HG03095 (cell line): Measurements from ENCODE around the gene DGKD.

ENCODE experiments used
- ATAC-seq: cut with Tn5 transposase; IDR thresholded peaks from one replicate; pipeline ENCODE4 v1.9.1; 2021; ENCODE audit warnings: moderate library complexity; ENCODE audit not compliant: unreplicated experiment

The DGKD gene

GRCh38 chr2:233441161-233442027 lies 87.1 kb downstream of the DGKD start:
- no peak for ATAC-seq

GRCh38 chr2:233442028-233442310 lies 87.7 kb downstream of the DGKD start:
- ATAC-seq: no peak

DNA sequence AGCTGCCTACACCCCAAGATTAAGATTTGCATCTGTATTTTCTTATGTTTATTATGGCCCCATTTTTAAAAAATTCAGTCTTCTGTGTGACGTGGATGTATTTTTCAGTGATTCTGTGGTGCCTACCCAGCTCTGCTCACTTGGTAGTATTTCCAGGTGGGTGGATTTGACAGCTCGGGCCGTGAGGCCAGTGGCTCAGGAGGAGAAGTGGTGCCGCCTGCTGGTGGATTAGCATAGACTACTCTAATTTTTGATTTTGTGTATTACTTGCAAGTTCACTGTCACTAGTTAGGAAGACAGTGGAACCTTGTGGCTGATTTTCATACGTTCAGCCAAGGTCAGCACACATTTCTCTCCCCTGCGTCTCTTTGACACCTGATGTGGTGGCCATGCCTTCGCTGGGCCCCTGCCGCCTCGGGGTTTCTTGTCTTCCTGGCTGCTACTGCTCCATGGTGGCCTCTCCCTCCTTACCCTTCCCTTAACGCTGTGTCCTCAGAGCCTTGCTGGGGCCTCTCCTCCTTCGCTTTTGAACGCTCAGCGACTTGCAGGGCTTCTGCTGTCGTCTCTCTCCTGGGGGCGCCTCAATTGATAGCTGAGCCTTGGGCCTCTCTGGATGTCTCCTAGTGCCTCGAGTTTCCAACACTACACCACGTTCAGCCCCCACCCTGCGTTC lies 89.4 kb downstream of the DGKD start:
- no peak for ATAC-seq

- ATAC-seq: no peak
Measured at GRCh38 chr2:233444501-233444900, 90.2 kb downstream of the DGKD start.

GRCh38 chr2:233445152-233445830 lies 91.0 kb downstream of the DGKD start:
- ATAC-seq: no peak

- no peak for ATAC-seq
Measured at GRCh38 chr2:233446121-233446520, 91.8 kb downstream of the DGKD start.

- no peak for ATAC-seq
Measured at GRCh38 chr2:233446606-233447305, 92.5 kb downstream of the DGKD start.

DNA sequence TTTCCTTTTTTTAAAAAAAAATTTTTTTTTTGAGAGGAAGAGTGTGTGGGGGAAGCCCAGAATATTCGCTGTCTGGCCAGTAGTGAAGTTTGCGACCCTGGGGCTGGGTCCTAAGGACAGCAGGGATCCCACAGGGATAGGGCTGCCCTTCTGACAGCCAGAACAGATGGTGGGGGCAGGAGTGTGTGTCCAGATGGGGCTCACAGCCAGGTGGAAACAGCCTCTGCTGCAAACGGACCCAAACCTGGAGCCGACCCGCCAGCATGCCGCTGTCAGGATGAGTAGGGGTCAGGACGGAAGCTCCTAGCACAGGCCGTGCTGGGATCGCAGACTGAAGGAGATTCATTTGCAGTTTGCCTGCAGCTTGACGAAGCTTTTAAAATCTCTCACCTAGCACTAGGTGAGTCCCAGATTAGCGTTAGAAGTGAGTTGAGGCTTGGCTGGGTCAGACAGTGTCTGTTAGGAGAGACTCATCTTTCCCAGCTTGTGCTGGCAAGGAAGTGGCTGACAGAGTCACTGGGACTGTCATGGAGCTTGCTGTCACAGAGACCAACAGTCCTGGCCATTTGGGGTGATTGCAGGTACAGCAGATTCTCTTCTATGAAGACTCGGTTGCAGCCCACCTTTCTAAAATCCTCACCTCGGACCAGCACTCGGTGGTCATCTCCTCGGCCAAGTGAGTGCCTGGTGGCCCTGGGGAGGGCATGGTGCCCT lies 93.4 kb downstream of the DGKD start:
- ATAC-seq: no peak

GRCh38 chr2:233448220-233448559 lies 93.9 kb downstream of the DGKD start:
- ATAC-seq: no peak

GRCh38 chr2:233448575-233448974 lies 94.3 kb downstream of the DGKD start:
- no peak for ATAC-seq

DNA sequence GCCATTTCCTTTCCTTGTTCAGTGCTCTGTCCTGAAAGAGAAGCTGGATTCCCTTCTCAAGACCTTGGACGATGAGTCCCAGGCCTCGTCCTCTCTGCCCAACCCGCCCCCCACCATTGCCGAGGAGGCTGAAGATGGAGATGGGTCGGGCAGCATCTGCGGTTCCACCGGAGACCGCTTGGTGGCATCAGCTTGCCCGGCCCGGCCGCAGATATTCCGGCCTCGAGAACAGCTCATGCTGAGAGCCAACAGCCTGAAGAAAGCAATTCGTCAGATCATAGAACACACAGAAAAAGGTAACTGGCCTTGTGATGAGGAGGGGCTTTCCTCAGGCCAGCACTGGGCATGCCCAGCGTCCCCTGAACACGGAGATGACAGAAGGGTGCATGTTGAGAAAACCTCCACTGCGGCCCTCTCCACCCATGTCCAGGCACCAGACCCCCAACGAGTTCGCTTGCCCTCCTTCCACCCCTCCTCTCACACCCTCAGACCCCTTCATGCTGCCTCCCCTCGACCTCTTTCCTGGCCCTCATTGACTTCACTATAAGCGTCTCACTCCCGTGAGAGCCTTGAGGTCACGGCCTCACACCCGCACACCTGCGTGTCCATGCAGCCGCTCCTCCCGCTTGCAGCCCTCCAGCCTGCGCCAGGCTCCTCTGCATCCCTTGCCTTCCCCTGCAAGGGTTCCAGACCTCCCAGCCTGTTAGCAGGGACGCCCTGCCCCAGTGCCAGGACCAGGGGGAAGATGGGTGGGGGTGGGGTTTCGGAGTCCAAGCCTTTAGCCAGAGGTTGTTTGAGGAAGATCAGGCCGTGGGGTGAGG lies 95.0 kb downstream of the DGKD start:
- ATAC-seq: no peak

DNA sequence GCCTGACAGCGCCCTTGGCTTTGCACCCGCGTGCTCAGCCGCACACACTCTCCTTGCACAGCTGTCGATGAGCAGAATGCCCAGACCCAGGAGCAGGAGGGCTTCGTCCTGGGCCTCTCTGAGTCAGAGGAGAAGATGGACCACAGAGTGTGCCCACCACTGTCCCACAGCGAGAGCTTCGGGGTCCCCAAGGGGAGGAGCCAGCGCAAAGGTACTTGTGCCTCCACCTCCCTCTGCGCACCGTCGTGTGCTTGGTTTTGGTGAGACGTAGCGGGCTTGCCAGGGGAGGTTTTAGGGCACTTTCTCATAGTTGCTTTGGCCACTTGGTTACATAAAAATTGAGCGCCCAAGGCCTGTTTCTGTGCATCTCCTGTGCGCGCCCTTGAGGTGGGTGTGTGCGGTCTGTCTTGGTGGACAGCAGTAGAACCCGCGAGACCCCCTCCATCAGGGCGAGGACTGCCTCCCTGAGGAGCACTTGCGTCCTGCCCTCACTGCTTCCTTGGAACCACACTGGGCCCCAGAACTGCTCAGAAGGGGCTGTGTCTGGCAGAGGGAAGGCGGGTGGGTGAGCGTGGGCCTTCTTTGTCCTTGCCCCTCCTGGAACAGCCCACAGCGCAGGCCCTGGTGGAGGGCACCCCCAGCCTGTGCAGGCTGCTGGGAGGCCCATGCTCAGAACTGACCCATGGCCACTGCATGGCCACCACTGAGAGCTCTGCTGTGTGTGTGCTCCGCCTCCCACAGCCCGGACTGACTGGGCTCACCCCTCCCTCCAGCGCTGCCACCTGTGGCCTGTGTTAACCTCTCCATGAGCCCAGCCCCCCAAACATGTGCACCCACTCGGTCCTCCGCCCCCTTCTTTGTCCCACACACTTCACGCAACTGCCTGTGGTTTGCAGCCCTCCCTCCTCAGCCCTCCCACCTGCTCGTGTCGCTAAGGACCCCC lies 95.9 kb downstream of the DGKD start:
- no peak for ATAC-seq

DNA sequence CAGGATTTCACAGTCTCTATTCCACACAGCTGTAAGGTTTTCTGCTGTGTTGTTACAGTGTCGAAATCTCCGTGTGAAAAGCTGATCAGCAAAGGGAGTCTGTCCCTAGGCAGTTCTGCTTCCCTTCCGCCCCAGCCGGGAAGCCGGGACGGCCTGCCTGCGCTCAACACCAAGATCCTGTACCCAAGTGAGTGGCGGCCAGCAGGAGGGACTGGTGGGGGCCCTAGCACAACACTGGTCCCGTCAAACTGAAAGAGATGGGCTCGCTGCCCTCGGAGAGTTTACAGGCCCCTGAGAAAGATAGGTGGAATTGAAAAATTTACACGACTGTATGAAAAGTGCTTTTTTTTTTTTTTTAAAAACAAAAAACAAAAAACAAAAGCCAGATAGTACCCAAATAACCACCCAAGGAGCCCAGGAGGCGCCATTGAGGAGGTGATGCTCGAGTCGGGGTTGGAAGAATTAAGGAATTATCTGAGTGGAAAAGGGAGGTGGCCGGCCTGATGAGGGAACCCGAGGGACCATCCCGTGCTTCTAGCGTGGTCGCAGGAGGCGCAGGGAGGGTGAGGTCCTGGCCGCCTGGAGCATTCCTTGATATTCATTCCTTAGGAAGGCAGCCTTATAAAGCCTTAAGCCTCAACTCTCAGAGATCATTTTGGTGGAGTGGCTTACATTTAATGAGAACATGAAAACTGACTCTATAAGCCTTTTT lies 96.7 kb downstream of the DGKD start:
- ATAC-seq: no peak

- ATAC-seq: no peak
Measured at GRCh38 chr2:233451950-233452349, 97.7 kb downstream of the DGKD start.

- no peak for ATAC-seq
Measured at GRCh38 chr2:233453111-233453915, 99.0 kb downstream of the DGKD start.

- ATAC-seq: no peak
Measured at GRCh38 chr2:233453916-233454315, 99.6 kb downstream of the DGKD start.

DNA sequence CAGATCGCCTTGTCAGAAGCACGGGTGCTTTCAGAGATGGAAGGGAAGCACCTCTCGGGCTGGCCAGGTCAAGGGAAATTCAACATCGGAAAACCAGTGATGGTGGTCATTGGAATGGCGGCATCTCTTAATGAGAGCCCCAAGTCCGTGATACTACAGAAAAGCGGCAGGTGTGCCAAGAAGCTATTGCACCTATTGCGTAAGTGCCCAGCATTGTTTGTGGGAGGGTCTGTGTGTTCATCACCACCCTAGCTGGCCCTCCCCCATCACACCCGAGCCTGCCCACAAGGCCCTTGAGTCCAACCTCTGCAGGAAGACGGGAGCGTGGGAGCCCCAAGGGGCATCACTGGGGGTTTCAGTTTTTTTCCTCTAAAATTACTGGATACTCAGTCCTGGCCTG lies 100.7 kb downstream of the DGKD start:
- no peak for ATAC-seq

- ATAC-seq: no peak
Measured at GRCh38 chr2:233455491-233455890, 101.2 kb downstream of the DGKD start.
